Right renal cortex interstitium (tissue), 3 donors: ENCODE results near the gene CPNE6. TPM values are rescaled to one million over a fixed set of nuclear protein-coding genes. Genes with fewer than 3 reads are reported as not detected.
"Not testable (repeated sequence)": the region's sequence is repeated elsewhere in the genome, so short reads cannot be mapped to it uniquely, and the experiment has no call there.

Experiments
- DNase-seq, 3 donors: peaks; one replicate each; pipeline ENCODE4 v3.0.0-alpha.2; 2013; ENCODE audit warnings: low read depth in 3 of 3, low spot score in 2 of 3
- polyA plus RNA-seq, 3 donors: library from polyadenylated mRNA; unstranded; fragments of 120-200 nt; gene quantifications; one replicate each; pipeline ENCODE4 v1.2.1, GENCODE V29; 2013; ENCODE audit not compliant: insufficient read length in 3 of 3

Gene CPNE6
- polyA plus RNA-seq, 3 donors: not detected

DNA sequence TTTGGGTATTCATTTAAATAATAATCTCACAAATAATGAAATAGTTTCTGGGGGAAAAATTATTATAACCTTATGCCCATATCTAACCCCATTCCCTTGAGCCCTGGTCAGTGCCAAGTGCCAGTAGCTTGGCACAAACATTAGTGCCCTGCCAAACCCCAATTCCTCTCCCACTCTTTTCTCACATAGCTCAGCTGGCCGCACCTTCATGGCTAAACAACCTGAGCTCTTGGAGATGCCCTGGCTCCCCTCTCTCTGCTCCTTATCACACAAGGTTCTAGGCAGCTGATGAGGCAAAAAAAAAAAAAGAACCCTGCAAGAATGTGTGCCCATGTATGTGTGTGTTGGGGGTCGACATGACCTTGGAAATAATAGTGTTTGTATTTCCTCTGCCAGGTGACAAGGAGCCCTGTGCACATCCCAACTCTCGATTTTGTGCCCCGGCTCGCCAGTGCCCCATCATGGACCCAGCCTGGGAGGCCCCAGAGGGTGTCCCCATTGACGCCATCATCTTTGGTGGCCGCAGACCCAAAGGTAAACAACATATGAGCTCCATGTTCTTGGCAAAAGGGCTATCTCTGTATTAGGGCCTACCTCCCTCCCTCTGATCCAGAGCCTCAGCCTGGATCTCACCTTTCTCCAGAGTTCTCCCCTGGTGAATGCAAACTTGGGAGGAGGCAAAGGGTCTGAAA is 31.1 kb downstream of the CPNE6 start:
- DNase-seq: no peak

- DNase-seq: no peak
Measured at GRCh38 chr14:24103451-24103850, 32.1 kb downstream of the CPNE6 start.

- not testable (repeated sequence) for DNase-seq
Measured at GRCh38 chr14:24105609-24106239, 34.4 kb downstream of the CPNE6 start.

GRCh38 chr14:24106672-24107271 is 35.4 kb downstream of the CPNE6 start:
- DNase-seq: no peak

DNA sequence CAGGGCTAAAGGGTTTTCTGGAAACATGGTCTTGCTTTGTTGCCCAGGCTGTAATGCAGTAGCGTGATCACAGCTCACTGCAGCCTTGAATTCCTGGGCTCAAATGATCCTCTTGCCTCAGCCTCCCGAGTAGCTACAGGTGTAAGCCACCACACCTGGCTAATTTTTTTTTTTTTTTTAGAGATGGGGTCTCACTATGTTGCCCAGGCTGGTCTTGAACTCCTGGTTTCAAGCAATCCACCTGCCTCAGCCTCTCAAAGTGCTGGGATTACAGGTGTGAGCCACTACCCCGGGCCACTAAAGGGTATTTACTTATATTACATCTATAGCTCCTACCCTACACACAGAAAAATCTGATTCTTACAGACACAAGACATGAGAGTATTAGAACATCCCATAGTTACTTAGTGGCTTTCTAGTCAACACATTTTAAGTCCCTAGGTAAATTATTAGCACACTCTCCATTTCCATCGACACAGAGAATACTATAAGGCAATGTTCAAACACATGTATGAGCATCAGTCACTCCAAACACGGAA is 37.0 kb downstream of the CPNE6 start:
- no peak for DNase-seq

DNA sequence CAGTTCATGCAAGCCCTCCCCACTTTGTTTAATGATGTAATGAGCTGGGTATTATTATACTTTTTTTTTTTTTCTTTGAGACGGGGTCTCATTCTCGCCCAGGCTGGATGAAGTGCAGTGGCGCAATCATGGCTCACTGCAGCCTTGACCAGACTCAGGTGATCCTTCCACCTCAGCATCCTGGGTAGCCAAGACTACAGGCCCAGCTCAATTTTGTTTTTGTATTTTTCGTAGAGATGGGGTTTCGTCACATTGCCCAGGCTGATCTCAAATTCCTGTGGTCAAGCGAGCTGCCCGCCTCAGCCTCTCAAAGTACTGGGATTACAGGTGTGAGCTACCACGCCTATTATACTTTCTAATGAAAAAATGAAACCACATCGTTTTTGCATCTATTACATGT is 38.7 kb downstream of the CPNE6 start:
- no peak for DNase-seq

GRCh38 chr14:24110523-24110922 is 39.2 kb downstream of the CPNE6 start:
- no peak for DNase-seq

DNA sequence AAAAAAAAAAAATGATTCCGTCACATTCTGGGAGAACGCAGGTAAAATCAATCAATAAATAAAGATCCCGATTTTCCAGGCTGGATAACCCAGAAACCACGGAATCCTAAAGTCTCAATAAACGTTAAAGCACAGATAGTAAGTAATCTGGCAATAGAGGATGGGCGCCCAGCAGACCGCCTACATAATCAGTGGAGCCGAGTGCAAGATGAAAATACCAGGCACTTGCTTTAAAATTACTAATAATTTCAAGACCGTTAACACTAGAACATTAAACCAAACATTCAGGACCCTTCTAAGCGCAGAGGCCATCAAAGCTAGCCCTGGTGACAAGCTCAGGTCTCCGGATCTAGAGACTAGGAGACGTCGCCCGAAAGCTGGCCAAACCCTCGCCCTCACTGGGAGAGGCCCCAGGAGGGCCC is 42.0 kb downstream of the CPNE6 start:
- no peak for DNase-seq

GRCh38 chr14:24113801-24114531 is 42.6 kb downstream of the CPNE6 start:
- peak in 2 of 3 donors; percentile 76 to 77 for DNase-seq

DNA sequence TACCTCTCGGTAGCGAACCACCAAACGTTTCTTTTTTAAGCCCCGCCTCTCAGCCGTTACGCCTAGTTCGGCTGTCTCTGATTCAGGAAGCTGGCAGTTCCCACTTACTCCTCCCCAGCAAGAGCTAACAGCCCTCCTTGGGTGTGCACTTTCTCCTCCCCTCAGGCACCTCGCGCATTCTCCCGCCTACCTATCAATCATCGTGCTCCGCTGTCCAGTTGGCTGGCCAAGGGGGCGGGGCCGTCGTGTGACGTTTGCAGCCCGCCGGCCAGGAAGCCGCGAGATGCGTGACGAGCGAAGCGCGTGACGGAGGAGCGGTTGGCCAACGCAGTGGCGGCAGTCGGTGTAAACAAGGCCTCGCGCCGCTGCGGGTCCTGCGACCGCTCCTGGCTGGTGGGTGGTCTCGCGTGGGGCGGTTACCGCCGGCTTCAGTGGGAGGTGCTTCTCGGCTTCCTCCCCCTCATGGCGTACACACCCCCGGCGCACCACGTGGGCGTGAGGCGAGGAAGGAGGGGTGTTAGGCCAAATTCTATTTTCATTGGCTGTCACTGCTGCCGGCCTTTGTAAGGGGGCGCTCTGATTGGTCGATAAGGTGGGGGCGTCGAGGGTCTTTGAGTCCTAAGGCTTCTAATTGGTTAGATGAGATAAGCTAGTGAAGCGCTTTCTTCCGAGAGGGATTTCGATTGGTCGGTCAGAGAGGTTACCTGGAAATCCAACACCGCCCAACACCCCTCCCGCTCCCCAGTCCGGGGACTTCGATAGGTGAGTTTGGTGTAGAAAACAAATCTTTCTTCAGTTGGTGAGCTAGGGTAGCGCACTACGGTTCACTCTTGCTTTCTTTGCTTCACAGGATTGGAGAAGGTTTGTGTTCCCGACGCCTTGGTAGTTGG is 43.4 kb downstream of the CPNE6 start, which contains the start of the genes DCAF11 and NRL:
DCAF11 (plus strand) TSS at position 246 of the 890 bp plus-strand sequence. CDS start 818 bp downstream, outside the sequence.
NRL (minus strand) TSS at position 418 of the 890 bp plus-strand sequence. CDS start 32,101 bp downstream, outside the sequence.
- DNase-seq: peak; percentile 98 to 99 (median 99)

DNA sequence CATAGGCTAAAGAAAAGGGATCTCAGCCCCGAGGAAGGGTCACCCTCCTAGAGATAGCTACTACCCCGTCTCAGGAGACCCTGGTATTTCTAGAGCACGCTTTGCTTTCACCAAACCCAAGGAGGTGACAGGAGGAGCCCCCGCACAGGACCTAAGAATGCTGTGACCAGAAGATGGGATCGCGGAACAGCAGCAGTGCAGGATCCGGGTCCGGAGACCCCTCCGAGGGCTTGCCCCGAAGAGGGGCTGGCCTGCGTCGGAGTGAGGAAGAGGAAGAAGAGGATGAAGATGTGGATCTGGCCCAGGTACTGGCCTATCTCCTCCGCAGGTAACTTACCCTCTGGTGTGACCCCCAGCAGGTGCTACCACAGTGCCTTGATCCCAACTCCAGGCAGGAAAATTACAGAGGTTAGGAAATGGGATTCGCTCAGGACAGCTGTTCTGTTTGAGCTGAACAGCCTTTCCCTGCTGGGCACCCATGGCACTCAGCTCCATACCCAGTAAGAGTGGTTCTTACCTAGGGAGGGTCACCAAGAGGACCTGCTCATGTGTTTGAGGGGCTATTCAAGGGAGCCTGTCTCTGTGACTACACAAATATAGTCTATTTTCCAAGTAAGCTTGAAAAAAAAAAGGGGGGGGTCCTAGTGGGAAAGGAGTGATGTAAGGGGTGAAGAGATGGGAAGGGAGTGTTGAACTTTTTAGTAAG is 44.2 kb downstream of the CPNE6 start:
- no peak for DNase-seq

DNA sequence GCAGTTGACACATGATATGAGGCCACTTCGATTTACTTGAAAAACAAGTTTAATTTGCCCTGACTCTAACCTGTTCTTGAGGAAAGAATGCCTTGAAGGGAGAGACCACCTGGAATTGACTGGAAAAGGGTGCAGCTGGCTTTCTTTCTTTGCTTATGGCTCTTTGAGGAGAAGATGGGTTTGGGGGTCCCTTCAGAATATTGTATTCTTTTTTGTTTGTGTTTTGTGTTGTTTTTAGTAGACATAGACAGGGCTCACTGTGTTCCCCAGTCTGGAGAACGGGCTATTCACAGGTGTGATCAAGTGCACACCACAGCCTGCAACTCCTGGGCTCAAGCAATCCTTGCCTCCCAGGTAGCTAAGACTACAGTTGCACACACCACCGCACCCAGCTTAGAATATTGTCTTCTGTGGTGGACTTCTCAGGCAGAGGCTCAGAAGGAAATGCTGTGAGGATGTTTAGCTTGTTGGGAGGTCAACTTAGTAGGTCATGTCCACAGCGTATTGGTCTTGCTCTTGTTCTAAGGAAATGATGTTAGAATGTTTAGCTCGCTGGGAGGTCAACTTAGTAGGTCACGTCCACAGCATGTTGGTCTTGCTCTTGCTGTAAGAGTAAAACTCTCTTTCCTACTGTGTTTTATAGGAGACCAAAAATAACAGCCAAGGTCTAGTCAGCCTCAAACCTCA is 44.9 kb downstream of the CPNE6 start:
- DNase-seq: no peak

- no peak for DNase-seq
Measured at GRCh38 chr14:24117179-24117578, 45.8 kb downstream of the CPNE6 start.

DNA sequence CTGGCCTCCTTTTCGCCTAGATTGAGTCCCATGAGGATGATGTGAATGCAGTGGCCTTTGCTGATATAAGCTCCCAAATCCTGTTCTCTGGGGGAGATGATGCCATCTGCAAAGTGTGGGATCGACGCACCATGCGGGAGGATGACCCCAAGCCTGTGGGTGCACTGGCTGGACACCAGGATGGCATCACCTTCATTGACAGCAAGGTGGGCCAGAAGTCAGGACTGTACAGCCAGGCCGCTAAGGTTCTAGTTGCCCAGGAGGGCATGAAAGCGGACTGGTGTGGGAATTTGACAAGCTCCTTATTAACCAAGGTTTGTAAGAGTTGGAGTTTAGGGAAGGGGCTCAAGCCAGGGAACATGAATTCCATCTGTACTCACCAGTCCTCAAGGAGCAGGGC is 48.3 kb downstream of the CPNE6 start:
- DNase-seq: no peak

GRCh38 chr14:24121210-24121609 is 49.8 kb downstream of the CPNE6 start:
- no peak for DNase-seq

DNA sequence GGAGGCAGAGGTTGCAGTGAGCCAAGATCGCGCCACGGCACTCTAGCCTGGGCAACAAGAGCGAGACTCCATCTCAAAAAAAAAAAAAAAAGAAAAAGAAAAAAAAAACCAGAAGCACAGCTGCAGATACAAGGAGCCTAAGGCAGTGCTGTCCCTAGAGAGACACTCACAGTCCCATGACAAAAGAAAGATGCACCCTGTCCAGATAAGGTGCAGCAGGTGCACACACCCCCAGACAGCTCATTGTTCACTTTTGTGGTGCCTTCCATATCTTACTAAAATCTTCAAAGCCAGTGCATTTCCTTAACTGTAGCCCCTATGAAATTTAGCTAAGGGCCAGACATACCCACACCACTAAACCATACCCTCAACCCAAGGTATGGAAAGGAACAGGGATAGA is 51.1 kb downstream of the CPNE6 start:
- DNase-seq: no peak

DNA sequence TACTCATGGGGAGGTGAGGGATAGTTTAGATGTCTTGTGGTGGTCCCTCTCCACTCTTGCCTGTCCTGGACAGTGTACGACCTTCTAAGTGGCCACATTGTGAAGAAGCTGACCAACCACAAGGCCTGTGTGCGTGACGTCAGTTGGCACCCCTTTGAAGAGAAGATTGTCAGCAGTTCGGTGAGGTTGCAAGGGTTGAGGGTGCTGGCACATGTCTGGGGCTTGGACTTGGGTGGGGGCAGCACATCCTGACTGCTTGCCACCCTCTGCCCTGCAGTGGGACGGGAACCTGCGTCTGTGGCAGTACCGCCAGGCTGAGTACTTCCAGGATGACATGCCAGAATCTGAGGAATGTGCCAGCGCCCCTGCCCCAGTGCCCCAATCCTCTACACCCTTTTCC is 51.5 kb downstream of the CPNE6 start:
- DNase-seq: no peak
